Inflammatory macrophage treated with lipopolysaccharide for 4 hours (primary cell): Measurements from ENCODE around the gene BTBD7.
A peak's percentile ranks its signal among the peaks of the same experiment; 100 is the strongest.

Source experiments
- DNase-seq: peaks from one replicate; pipeline ENCODE4 v3.0.0-alpha.2; 2020

The BTBD7 gene

GRCh38 chr14:93328546-93328945 is 4.3 kb downstream of the BTBD7 start:
- DNase-seq: no peak

- DNase-seq: no peak
Observed at GRCh38 chr14:93326196-93326595, 6.6 kb downstream of the BTBD7 start.

GRCh38 chr14:93323600-93324174 is 9.1 kb downstream of the BTBD7 start:
- DNase-seq: peak; percentile 78

- DNase-seq: peak; percentile 64
Observed at GRCh38 chr14:93322929-93323599, 9.8 kb downstream of the BTBD7 start.

- peak; percentile 23 for DNase-seq
Observed at GRCh38 chr14:93320489-93320888, 12.3 kb downstream of the BTBD7 start.

GRCh38 chr14:93319958-93320357 is 12.9 kb downstream of the BTBD7 start:
- DNase-seq: peak; percentile 11

GRCh38 chr14:93319494-93319893 is 13.3 kb downstream of the BTBD7 start:
- DNase-seq: no peak

- DNase-seq: no peak
Observed at GRCh38 chr14:93318927-93319326, 13.9 kb downstream of the BTBD7 start.

- peak; percentile 92 for DNase-seq
Observed at GRCh38 chr14:93317875-93318807, 14.7 kb downstream of the BTBD7 start.

- no peak for DNase-seq
Observed at GRCh38 chr14:93317210-93317874, 15.5 kb downstream of the BTBD7 start.

- DNase-seq: no peak
Observed at GRCh38 chr14:93316716-93317115, 16.1 kb downstream of the BTBD7 start.

- no peak for DNase-seq
Observed at GRCh38 chr14:93315575-93315974, 17.3 kb downstream of the BTBD7 start.

- no peak for DNase-seq
Observed at GRCh38 chr14:93311082-93311481, 21.8 kb downstream of the BTBD7 start.

GRCh38 chr14:93309427-93309966 is 23.3 kb downstream of the BTBD7 start:
- DNase-seq: no peak

GRCh38 chr14:93308686-93309345 is 24.0 kb downstream of the BTBD7 start:
- DNase-seq: peak; percentile 55

- DNase-seq: no peak
Observed at GRCh38 chr14:93306812-93307211, 26.0 kb downstream of the BTBD7 start.

GRCh38 chr14:93305725-93306418 is 27.0 kb downstream of the BTBD7 start:
- DNase-seq: peak; percentile 63

- DNase-seq: peak; percentile 66
Observed at GRCh38 chr14:93304771-93305170, 28.1 kb downstream of the BTBD7 start.

GRCh38 chr14:93303659-93304058 is 29.2 kb downstream of the BTBD7 start:
- DNase-seq: no peak

- no peak for DNase-seq
Observed at GRCh38 chr14:93302688-93303581, 29.9 kb downstream of the BTBD7 start.
